ENCODE data around the gene DPYSL3. TPM values are rescaled to one million over a fixed set of nuclear protein-coding genes. Genes with fewer than 3 reads are reported as not detected.

DPYSL3 gene
- total and polyA plus RNA-seq, 4 experiments from 2014 or later: 0.06 to 0.25 TPM; not detected in 2

DNA sequence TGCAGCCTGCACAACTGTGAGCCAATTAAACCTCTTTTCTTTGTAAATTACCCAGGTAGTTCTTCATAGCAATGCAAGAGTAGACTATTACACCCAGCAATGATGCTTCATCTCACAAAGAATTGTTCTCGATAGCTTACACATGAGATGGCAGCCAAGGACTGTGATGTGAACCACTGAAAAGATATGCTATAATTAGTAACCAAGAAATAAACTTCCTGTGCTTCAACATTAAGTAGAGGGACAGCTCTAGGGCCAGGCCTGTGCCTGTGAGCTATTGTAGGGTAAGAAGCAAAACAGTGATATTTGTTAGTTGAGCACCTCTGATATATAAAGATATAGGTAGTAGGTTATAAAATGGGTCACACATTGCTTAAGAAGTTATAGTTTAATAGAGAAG lies 41.8 kb upstream of the DPYSL3 start:
- Mint-ChIP-seq H3K4me1 (no peaks in the 10 kb centered on the region), H3K36me3 (no peaks in the 10 kb centered on the region), H3K27ac (no peak overlapping the region), H3K27me3 (peaks cover 0 to 1% of the 10 kb centered on the region in 2 donors), H3K4me3 (no peak overlapping the region), H3K9me3 (peaks cover 0 to 6% (median 4%) of the 10 kb centered on the region in 8 donors)
- H3K27me3 ChIP-seq (ENCODE audit: insufficient read depth, low read length): no peaks in the 10 kb centered on the region
- H3K36me3 ChIP-seq (ENCODE audit: insufficient read depth, low read length): no peaks in the 10 kb centered on the region
- no peak for DNase-seq
- intact Hi-C loops (cut with micrococcal nuclease): no loop called here
- no peaks in the 10 kb centered on the region for H3K4me1 ChIP-seq (ENCODE audit: insufficient read depth, low read length)
- POLR2A ChIA-PET (ENCODE audit: partially characterized antibody): no interaction called here
- CTCF ChIA-PET (ENCODE audit: partially characterized antibody): no interaction called here
- no peak overlapping the region for H3K27ac ChIP-seq (ENCODE audit: low read depth, low read length)
- H3K4me3 ChIP-seq (ENCODE audit: low read length in 2 of 2): no peak overlapping the region
- H3K9me3 ChIP-seq (ENCODE audit: control insufficient read depth in 1 of 2, low read length in 2 of 2): no peaks in the 10 kb centered on the region

GRCh38 chr5:147547730-147548129 lies 37.9 kb upstream of the DPYSL3 start:
- H3K36me3 Mint-ChIP-seq: no peaks in the 10 kb centered on the region

DNA sequence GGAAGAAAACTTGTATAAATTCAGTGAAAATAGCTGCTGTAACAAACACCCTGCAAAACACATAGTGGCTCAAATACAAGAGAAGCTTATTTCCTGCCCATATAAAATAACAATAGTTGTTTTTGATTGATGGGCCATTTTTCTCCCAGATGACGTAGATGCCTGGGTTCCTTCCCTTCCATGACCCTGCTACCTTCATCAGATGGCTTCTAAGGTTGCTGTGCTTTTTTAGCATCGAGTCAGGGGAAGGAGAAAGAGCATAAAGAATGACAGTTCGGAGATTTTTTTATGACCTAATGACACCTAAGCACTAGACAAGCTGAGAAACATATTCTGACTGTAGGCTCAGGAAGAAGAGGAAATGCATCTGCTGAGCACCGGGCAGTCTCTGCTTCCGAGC lies 34.7 kb upstream of the DPYSL3 start:
- Mint-ChIP-seq H3K27me3 (peaks cover 0 to 5% of the 10 kb centered on the region in 2 donors), H3K9me3 (peaks cover 0 to 6% (median under 1%) of the 10 kb centered on the region in 8 donors), H3K4me3 (no peak overlapping the region), H3K36me3 (no peaks in the 10 kb centered on the region), H3K27ac (no peak overlapping the region), H3K4me1 (no peaks in the 10 kb centered on the region)
- intact Hi-C loops (cut with micrococcal nuclease): no loop called here
- ChIA-PET POLR2A (ENCODE audit: partially characterized antibody) (no interaction called here), CTCF (ENCODE audit: partially characterized antibody) (no interaction called here)
- Histone ChIP-seq H3K4me1 (ENCODE audit: insufficient read depth, low read length) (no peaks in the 10 kb centered on the region), H3K4me3 (ENCODE audit: low read length in 2 of 2) (no peak overlapping the region), H3K36me3 (ENCODE audit: insufficient read depth, low read length) (no peaks in the 10 kb centered on the region), H3K27me3 (ENCODE audit: insufficient read depth, low read length) (no peaks in the 10 kb centered on the region), H3K27ac (ENCODE audit: low read depth, low read length) (no peak overlapping the region), H3K9me3 (ENCODE audit: control insufficient read depth in 1 of 2, low read length in 2 of 2) (no peaks in the 10 kb centered on the region)
- DNase-seq: no peak

More at GRCh38 chr5:147547730-147548129, 37.9 kb upstream of the DPYSL3 start:
- no peaks in the 10 kb centered on the region for H3K9me3 ChIP-seq (ENCODE audit: control insufficient read depth in 1 of 2, low read length in 2 of 2)
- H3K27ac Mint-ChIP-seq: no peak overlapping the region
- H3K4me1 Mint-ChIP-seq: no peaks in the 10 kb centered on the region
- DNase-seq: no peak
- no peak overlapping the region for H3K4me3 Mint-ChIP-seq
- H3K4me3 ChIP-seq (ENCODE audit: low read length in 2 of 2): no peak overlapping the region
- H3K4me1 ChIP-seq (ENCODE audit: insufficient read depth, low read length): no peaks in the 10 kb centered on the region
- H3K27me3 ChIP-seq (ENCODE audit: insufficient read depth, low read length): no peaks in the 10 kb centered on the region
- H3K9me3 Mint-ChIP-seq: peaks cover 0 to 6% (median 4%) of the 10 kb centered on the region in 8 donors
- no peak overlapping the region for H3K27ac ChIP-seq (ENCODE audit: low read depth, low read length)
- CTCF ChIA-PET (ENCODE audit: partially characterized antibody): no interaction called here
- no peaks in the 10 kb centered on the region for H3K36me3 ChIP-seq (ENCODE audit: insufficient read depth, low read length)
- POLR2A ChIA-PET (ENCODE audit: partially characterized antibody): no interaction called here
- H3K27me3 Mint-ChIP-seq: peaks cover 0 to 5% of the 10 kb centered on the region in 2 donors
- intact Hi-C loops (cut with micrococcal nuclease): no loop called here

DNA sequence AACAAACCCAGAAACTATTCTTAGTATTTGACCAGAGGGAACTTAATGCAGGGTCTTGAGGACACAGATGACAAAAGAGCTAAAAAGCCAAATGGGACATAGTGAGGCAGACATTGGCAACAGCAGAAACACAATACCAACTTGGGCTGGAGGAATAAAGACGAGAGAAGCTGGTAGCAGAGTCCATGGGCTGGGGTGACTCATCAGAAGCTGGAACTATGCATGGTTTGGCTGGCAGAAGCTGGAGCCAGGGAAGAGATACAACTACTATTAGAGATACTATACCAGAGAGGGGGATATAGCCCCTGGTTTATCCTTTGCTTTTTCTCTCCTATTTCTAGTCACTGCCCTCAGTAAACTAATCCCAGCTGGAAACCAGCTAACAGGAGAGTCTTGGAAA lies 29.2 kb upstream of the DPYSL3 start:
- Mint-ChIP-seq H3K4me1 (no peaks in the 10 kb centered on the region), H3K27me3 (peaks cover 0 to 4% of the 10 kb centered on the region in 2 donors), H3K4me3 (no peak overlapping the region), H3K36me3 (no peaks in the 10 kb centered on the region), H3K9me3 (peaks cover 0 to 3% (median 0%) of the 10 kb centered on the region in 8 donors), H3K27ac (no peak overlapping the region)
- no peak overlapping the region for H3K4me3 ChIP-seq (ENCODE audit: low read length in 2 of 2)
- intact Hi-C loops (cut with micrococcal nuclease): no loop called here
- POLR2A ChIA-PET (ENCODE audit: partially characterized antibody): no interaction called here
- no peaks in the 10 kb centered on the region for H3K27me3 ChIP-seq (ENCODE audit: insufficient read depth, low read length)
- no peaks in the 10 kb centered on the region for H3K36me3 ChIP-seq (ENCODE audit: insufficient read depth, low read length)
- no peak for DNase-seq
- CTCF ChIA-PET (ENCODE audit: partially characterized antibody): no interaction called here
- no peaks in the 10 kb centered on the region for H3K9me3 ChIP-seq (ENCODE audit: control insufficient read depth in 1 of 2, low read length in 2 of 2)
- H3K4me1 ChIP-seq (ENCODE audit: insufficient read depth, low read length): no peaks in the 10 kb centered on the region
- H3K27ac ChIP-seq (ENCODE audit: low read depth, low read length): no peak overlapping the region

DNA sequence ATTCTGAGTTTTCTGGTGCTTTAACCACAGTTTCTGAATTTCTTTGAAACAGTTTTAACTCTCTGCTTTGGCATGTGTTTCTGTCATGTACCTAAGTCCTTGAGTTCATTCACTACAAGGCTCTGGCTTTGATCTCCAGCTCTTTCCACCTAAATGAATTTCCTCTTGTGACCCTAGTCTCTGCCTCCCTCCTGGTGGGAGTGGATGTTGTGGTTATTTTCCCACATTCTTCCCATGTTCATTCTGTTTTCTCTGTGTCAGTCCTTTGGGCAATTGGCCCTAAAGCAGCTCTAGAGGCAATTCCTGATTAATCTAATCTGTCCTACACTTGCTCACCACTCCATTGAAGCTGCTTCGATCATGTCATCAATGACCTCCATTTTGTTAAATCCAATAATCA lies 28.4 kb upstream of the DPYSL3 start:
- no peak for DNase-seq
- intact Hi-C loops (cut with micrococcal nuclease): no loop called here
- peaks cover 0 to 3% (median 0%) of the 10 kb centered on the region in 8 donors for H3K9me3 Mint-ChIP-seq
- Histone ChIP-seq H3K27ac (ENCODE audit: low read depth, low read length) (no peak overlapping the region), H3K27me3 (ENCODE audit: insufficient read depth, low read length) (no peaks in the 10 kb centered on the region), H3K4me1 (ENCODE audit: insufficient read depth, low read length) (no peaks in the 10 kb centered on the region), H3K4me3 (ENCODE audit: low read length in 2 of 2) (no peak overlapping the region), H3K36me3 (ENCODE audit: insufficient read depth, low read length) (no peaks in the 10 kb centered on the region), H3K9me3 (ENCODE audit: control insufficient read depth in 1 of 2, low read length in 2 of 2) (no peaks in the 10 kb centered on the region)
- POLR2A ChIA-PET (ENCODE audit: partially characterized antibody): no interaction called here
- H3K27me3 Mint-ChIP-seq: peaks cover 0 to 4% of the 10 kb centered on the region in 2 donors
- no peak overlapping the region for H3K27ac Mint-ChIP-seq
- no peaks in the 10 kb centered on the region for H3K36me3 Mint-ChIP-seq
- CTCF ChIA-PET (ENCODE audit: partially characterized antibody): no interaction called here
- no peak overlapping the region for H3K4me3 Mint-ChIP-seq
- no peaks in the 10 kb centered on the region for H3K4me1 Mint-ChIP-seq

- ChIA-PET POLR2A (ENCODE audit: partially characterized antibody) (no interaction called here), CTCF (ENCODE audit: partially characterized antibody) (no interaction called here)
- Mint-ChIP-seq H3K36me3 (no peaks in the 10 kb centered on the region), H3K27me3 (peaks cover 0 to 4% of the 10 kb centered on the region in 2 donors), H3K4me1 (no peaks in the 10 kb centered on the region), H3K27ac (no peak overlapping the region), H3K9me3 (peaks cover 0 to 5% (median 0%) of the 10 kb centered on the region in 8 donors), H3K4me3 (no peak overlapping the region)
- Histone ChIP-seq H3K36me3 (ENCODE audit: insufficient read depth, low read length) (no peaks in the 10 kb centered on the region), H3K27ac (ENCODE audit: low read depth, low read length) (no peak overlapping the region), H3K4me1 (ENCODE audit: insufficient read depth, low read length) (no peaks in the 10 kb centered on the region), H3K27me3 (ENCODE audit: insufficient read depth, low read length) (no peaks in the 10 kb centered on the region), H3K9me3 (ENCODE audit: control insufficient read depth in 1 of 2, low read length in 2 of 2) (no peaks in the 10 kb centered on the region), H3K4me3 (ENCODE audit: low read length in 2 of 2) (no peak overlapping the region)
- DNase-seq: no peak
- intact Hi-C loops (cut with micrococcal nuclease): no loop called here
Observed at GRCh38 chr5:147534172-147534951, 24.5 kb upstream of the DPYSL3 start.

- no peak for DNase-seq
- no peaks in the 10 kb centered on the region for H3K27me3 ChIP-seq (ENCODE audit: insufficient read depth, low read length)
- ChIA-PET CTCF (ENCODE audit: partially characterized antibody) (interaction anchor here (1.2 kb wide), 1 partner anchor 10 kb away, joined by 3 read pairs; no protein-coding TSS in a partner anchor), POLR2A (ENCODE audit: partially characterized antibody) (no interaction called here)
- intact Hi-C loops (cut with micrococcal nuclease): no loop called here
- H3K36me3 Mint-ChIP-seq: no peaks in the 10 kb centered on the region
- no peak overlapping the region for H3K27ac Mint-ChIP-seq
- no peaks in the 10 kb centered on the region for H3K36me3 ChIP-seq (ENCODE audit: insufficient read depth, low read length)
- no peak overlapping the region for H3K27ac ChIP-seq (ENCODE audit: low read depth, low read length)
- H3K4me1 Mint-ChIP-seq: no peaks in the 10 kb centered on the region
- H3K9me3 Mint-ChIP-seq: peaks cover 0 to 8% (median 0%) of the 10 kb centered on the region in 8 donors
- no peak overlapping the region for H3K4me3 ChIP-seq (ENCODE audit: low read length in 2 of 2)
- H3K27me3 Mint-ChIP-seq: no peaks in the 10 kb centered on the region
- H3K9me3 ChIP-seq (ENCODE audit: control insufficient read depth in 1 of 2, low read length in 2 of 2): no peaks in the 10 kb centered on the region
- no peak overlapping the region for H3K4me3 Mint-ChIP-seq
- H3K4me1 ChIP-seq (ENCODE audit: insufficient read depth, low read length): no peaks in the 10 kb centered on the region
Observed at GRCh38 chr5:147532156-147532555, 22.3 kb upstream of the DPYSL3 start.

All from CD4-positive, alpha-beta memory T cell (primary cell).